HG03108 (cell line): ENCODE data around the gene PLXNB3.
"Not testable (repeated sequence)": the region's sequence is repeated elsewhere in the genome, so short reads cannot be mapped to it uniquely, and the experiment has no call there.

ENCODE experiments used
- ATAC-seq: cut with Tn5 transposase; IDR thresholded peaks from one replicate; pipeline ENCODE4 v1.9.1; 2021; ENCODE audit warnings: moderate library complexity; ENCODE audit not compliant: unreplicated experiment

Gene PLXNB3

DNA sequence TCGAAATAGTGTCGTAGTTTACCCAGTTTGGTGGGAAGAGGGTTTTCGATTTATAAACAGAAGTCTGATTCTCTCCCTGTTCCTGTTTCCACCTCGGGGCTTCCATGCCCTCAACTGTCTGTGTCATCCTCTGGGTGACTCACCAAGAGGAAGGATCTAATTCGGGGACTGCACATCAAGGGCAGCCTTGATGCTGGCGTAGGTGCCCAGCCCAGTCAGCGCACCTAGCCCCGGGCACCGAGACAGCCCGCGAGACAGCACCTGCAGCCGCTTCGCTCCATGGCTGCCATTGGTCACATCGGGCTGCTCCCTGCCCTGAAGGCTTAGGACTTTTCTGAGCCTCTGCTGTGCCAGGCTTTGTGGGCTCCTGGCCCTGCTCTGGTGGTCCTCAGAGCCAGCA lies 31.6 kb upstream of the PLXNB3 start:
- ATAC-seq: no peak

DNA sequence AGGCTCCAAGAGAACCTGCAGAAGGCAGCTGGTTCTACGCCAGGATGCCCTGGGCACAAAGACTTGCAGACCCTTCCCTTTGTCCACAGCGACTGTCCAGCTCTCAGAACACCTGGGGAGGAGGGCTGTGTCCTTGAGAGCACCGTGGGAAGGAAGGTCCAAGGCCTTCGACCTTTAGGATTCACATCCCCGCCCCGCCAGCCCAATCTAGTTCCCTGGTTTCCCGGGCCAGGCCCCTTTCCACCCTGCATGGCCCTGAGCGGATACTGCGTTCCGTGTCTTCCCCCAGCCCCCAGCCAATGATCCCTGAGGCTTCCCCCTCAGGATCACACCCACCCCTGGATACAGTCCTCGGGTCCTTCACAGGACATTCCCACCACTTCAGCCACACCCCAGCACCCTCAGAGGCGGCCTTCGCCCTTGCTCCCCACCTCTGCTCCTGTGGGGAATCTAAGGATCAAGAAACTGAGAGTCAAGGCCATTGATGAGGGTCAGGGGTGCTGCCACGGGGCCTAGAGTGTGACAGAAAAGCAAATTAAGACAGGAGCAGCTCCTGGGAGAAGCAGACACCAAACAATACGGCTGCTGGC lies 30.3 kb upstream of the PLXNB3 start:
- no peak for ATAC-seq

DNA sequence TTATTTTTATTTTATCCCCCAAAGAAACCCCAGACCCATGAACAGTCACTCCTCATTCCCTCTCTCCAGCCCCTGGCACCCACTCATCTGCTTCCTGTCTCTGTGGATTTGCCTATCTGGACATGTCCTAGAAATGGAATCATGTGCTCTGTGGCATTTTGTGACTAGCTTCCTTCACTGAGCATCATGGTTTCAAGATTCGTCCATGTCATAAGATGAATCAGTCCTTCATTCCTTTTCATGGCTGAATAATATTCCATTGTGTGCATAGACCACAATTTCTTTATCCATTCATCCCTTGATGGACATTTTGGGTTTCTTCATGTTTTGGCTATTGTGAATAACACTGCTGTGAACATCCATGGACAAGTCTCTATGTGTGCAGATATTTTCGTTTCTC lies 29.2 kb upstream of the PLXNB3 start:
- no peak for ATAC-seq

DNA sequence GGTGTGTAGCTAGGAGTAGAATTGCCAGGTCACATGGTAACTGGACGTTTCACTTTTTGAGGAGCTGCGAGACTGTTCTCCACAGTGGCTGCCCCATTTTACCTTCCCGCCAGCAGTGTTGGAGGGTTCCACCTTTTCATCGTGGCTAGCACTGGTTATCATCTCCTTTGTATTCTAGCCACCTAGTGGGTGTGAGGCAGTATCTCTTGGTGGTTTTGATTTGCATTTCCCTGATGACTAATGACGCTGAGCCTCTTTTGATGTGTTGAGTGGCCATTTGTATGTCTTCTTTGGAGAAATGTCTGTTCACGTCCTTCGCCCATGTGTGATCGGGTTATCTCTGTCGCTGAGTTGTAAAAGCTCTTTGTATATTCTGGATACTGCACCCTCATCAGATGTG lies 28.8 kb upstream of the PLXNB3 start:
- no peak for ATAC-seq

DNA sequence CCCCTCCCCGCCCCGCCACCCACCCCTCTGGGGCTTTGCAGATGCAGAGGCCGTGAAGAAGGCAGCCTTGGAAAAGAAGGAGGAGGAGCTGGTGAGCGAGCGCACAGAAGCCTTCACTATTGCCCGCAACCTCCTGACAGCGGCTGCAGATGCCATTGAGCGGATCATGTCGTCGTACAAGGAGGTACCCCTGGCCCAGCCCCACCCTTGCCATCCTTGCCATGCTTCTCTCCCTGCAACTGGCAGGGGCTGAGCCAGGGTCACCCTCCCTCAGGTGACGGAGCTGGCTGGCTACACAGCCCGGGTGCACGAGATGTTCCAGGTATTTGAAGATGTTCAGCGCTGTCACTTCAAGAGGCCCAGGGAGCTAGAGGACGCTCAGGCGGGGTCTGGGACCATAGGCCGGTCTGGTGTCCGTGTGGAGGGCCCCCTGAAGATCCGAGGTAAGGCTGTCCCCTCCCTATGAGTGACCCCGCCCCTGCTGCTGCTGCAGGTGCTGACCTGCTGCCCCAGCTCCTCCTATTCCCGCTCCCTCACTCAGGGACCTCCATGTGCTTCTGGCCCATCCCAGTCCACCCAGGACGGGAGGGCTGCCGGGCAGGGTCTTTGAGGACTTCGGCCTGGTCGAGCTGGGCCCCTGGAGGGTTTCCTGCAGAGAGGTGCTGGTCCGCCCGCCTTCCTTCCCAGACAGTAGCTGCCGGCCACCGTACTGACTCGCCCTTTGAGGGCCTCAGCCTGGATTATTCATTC lies 27.8 kb upstream of the PLXNB3 start:
- ATAC-seq: no peak

GRCh38 chrX:153736871-153737441 lies 27.1 kb upstream of the PLXNB3 start:
- no peak for ATAC-seq

DNA sequence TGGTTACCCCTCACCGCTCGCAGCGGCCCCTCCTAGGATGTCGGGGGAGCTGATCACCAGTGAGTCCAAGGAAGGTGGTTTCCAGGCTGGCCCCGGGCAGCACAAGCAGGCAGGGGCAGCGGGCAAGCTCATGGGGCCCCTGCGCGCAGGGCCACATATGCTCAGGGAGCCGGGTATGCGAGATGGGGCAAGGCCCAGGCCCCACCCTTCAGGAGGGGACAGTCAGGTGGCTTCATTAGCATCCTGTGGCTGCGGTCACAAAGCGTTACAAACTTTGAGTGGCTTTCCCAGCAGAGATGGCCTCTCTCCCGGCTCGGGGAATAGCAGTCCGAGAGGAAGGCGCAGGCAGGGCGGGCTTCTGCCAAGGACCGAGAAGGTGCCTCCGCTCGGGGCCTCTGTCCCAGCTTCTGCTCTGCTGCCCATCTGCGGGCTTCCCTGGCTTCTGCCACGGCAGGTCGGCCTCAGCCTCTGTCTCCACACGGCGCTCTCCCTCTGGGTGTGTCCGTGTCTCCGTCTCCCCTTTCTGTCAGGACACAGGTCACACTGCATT lies 25.9 kb upstream of the PLXNB3 start:
- no peak for ATAC-seq

GRCh38 chrX:153739754-153740486 lies 24.1 kb upstream of the PLXNB3 start:
- ATAC-seq: no peak

DNA sequence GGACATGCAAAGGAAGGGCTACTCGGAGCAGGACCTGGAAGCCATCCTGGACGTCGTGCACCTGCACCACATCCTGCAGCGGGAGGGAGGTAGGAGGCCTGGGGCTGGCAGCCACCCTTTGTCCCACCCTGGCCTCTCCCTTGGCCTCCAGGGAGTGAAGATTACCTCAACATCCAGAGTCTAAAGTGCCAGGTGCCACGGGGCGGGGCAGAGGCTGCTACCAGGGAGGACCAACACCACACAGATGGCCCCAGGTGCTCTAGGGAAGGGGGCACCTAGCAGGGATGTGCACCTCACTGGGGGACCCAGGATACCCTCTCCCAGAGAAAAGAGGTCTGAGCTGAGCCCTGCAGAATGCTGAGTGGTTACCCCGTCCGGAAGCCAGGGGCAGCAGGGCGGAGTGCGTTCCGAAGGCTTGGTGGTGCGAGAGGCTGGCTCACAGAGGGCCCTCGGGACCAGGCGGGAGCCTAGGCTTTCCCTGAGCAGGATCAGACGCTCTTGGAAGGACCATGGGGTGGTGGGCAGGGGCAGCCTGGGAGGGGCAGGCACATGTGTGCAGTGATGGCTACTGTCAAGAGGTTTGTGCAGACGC lies 23.3 kb upstream of the PLXNB3 start:
- no peak for ATAC-seq

- no peak for ATAC-seq
Measured at GRCh38 chrX:153741446-153741845, 22.6 kb upstream of the PLXNB3 start.

DNA sequence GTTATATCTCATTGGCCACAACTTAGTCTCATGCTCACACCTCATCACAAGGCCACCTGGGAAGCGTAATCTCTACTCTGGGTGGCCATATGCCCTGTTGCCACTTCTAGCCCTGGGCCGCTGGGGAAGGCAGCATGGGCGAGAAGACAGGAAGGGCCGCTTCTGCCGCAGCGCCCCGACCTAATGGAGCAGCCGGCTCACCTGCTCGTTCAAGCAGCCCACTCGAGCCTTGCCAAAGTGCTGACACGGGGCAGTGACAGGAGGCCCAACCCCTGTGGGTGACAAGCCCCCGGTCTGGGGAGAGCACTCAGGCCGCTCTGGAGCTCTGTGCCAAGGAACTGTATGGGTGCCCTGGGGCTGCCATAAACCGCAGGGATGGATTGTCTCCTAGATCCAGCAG lies 21.9 kb upstream of the PLXNB3 start:
- not testable (repeated sequence) for ATAC-seq

GRCh38 chrX:153742796-153743467 lies 21.1 kb upstream of the PLXNB3 start:
- not testable (repeated sequence) for ATAC-seq

- not testable (repeated sequence) for ATAC-seq
Measured at GRCh38 chrX:153743468-153744209, 20.4 kb upstream of the PLXNB3 start.

- ATAC-seq: no peak
Measured at GRCh38 chrX:153744210-153745066, 19.6 kb upstream of the PLXNB3 start.

GRCh38 chrX:153745067-153745433 lies 19.0 kb upstream of the PLXNB3 start:
- not testable (repeated sequence) for ATAC-seq

DNA sequence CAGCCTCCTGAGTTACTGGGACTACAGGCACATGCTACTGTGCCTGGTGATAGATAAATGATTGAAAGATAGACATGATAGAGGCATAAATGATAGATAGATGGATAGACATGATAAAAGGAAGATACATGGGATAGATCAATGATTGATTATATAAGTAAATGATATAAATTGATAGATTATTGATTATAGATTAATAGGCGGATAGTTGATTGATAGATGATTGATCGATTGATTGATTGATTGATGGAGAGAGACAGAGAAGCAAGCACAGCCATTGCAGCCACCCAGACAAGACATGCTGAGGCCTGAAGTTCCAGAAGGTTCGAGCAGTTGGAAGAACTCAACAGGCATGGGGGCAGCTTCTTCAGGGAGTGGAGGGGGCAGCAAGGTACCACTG lies 17.7 kb upstream of the PLXNB3 start:
- no peak for ATAC-seq

DNA sequence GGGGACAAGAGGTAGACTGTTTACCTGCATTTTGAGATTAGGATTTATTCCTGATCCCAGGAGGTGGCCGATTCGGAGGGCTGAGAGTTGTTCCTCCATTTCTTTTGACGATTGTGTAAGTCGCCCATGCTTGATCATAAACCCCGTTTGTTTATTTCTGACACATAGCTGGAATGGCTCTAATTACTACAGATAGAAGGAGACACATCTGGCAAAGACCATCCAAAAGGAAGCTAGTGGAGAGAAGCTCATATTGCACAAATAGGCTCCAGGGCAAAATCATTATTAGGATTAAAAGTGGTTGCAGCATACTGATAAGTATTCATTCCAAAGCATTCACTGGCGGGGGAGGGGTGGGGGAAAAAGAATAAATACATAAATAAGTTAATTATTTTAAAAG lies 17.1 kb upstream of the PLXNB3 start:
- ATAC-seq: not testable (repeated sequence)

- ATAC-seq: not testable (repeated sequence)
Measured at GRCh38 chrX:153749017-153749416, 15.0 kb upstream of the PLXNB3 start.
